ENCODE results near the gene MCU. TPM values are rescaled to one million over a fixed set of nuclear protein-coding genes. Genes with fewer than 3 reads are reported as not detected.

Gene MCU
- polyA plus RNA-seq, 1 donor, result 41.6 TPM

GRCh38 chr10:72932259-72933015 is 240.5 kb downstream of the MCU start:
- no CpG with 5 or more reads among the region's 20 CpGs for WGBS (ENCODE audit: insufficient coverage, low lambda C conversion rate)
- Histone ChIP-seq H3K27ac (ENCODE audit: low read length) (no peak overlapping the region), H3K4me3 (ENCODE audit: low read length) (no peak overlapping the region)

GRCh38 chr10:72935361-72935760 is 243.4 kb downstream of the MCU start:
- Histone ChIP-seq H3K27ac (ENCODE audit: low read length) (no peak overlapping the region), H3K36me3 (ENCODE audit: control insufficient read depth, insufficient read depth, low read length) (peaks cover 44% of the 10 kb centered on the region), H3K9me3 (ENCODE audit: control insufficient read depth, low read depth, low read length) (no peaks in the 10 kb centered on the region), H3K4me3 (ENCODE audit: low read length) (no peak overlapping the region), H3K27me3 (ENCODE audit: control insufficient read depth, insufficient read depth, low read length) (no peaks in the 10 kb centered on the region), H3K4me1 (ENCODE audit: control insufficient read depth, insufficient read depth, low read length) (no peaks in the 10 kb centered on the region)
- no peak for DNase-seq
- WGBS (ENCODE audit: insufficient coverage, low lambda C conversion rate), result no CpG with 5 or more reads among the region's 6 CpGs

More at GRCh38 chr10:72932259-72933015, 240.5 kb downstream of the MCU start:
- Histone ChIP-seq H3K9me3 (ENCODE audit: control insufficient read depth, low read depth, low read length) (no peaks in the 10 kb centered on the region), H3K27me3 (ENCODE audit: control insufficient read depth, insufficient read depth, low read length) (no peaks in the 10 kb centered on the region), H3K4me1 (ENCODE audit: control insufficient read depth, insufficient read depth, low read length) (no peaks in the 10 kb centered on the region), H3K36me3 (ENCODE audit: control insufficient read depth, insufficient read depth, low read length) (peaks cover 34% of the 10 kb centered on the region)
- no peak for DNase-seq

Other genes with a start within 250 kb of the MCU start
- gene MICU1, start 66.1 kb upstream of the MCU start, polyA plus RNA-seq, result 54.6 TPM
- 9.9 TPM for gene OIT3, start 201.6 kb downstream of the MCU start, polyA plus RNA-seq

All from large intestine (tissue), 3 donors.